Neural crest cell (in vitro differentiated cells): ENCODE measurements around the gene MMD. TPM values are rescaled to one million over a fixed set of nuclear protein-coding genes. Genes with fewer than 3 reads are reported as not detected.

ENCODE experiments used
- DNase-seq: peaks from one replicate; pipeline ENCODE4 v3.0.0; 2021; ENCODE audit warnings: low read depth, mixed read lengths, low spot score
- H3K27ac Mint-ChIP-seq: one replicate; pipeline ENCODE4 v1.8.0; 2021; ENCODE audit warnings: mild to moderate bottlenecking, mixed read lengths; ENCODE audit not compliant: unreplicated experiment
- H3K27me3 Mint-ChIP-seq: 2 replicates; pipeline ENCODE4 v1.8.0; 2021; ENCODE audit warnings: low read depth, mild to moderate bottlenecking, mixed read lengths
- H3K36me3 Mint-ChIP-seq: 2 replicates; pipeline ENCODE4 v1.8.0; 2021; ENCODE audit warnings: low read depth, mild to moderate bottlenecking, mixed read lengths
- H3K4me1 Mint-ChIP-seq: 2 replicates; pipeline ENCODE4 v1.8.0; 2021; ENCODE audit warnings: mixed read lengths
- H3K4me3 Mint-ChIP-seq: one replicate; pipeline ENCODE4 v1.8.0; 2021; ENCODE audit warnings: mild to moderate bottlenecking, mixed read lengths
- H3K9me3 Mint-ChIP-seq: 2 replicates; pipeline ENCODE4 v1.8.0; 2021; ENCODE audit warnings: mixed read lengths
- CTCF ChIP-seq: fragments of 200-600 bp; sonication (generic); conservative IDR thresholded peaks from 2 replicates; pipeline ENCODE4 v1.5.0; 2021; ENCODE audit warnings: antibody characterized with exemption, mild to moderate bottlenecking
- total RNA-seq: library from RNA; stranded (reverse); gene quantifications from 2 replicates; pipeline ENCODE4 v1.2.1, GENCODE V29; 2021

MMD gene
- total RNA-seq, 1 donor from 2014 or later, result 46.6 TPM

- no peak overlapping the region for H3K4me3 Mint-ChIP-seq
- no peaks in the 10 kb centered on the region for H3K27me3 Mint-ChIP-seq
- no peaks in the 10 kb centered on the region for H3K36me3 Mint-ChIP-seq
- no peak for TF ChIP-seq CTCF
- no peak for DNase-seq
- H3K4me1 Mint-ChIP-seq, result peaks cover 12% of the 10 kb centered on the region
- H3K27ac Mint-ChIP-seq, result peak overlapping the region; percentile 1
- peaks cover 3% of the 10 kb centered on the region for H3K9me3 Mint-ChIP-seq
Observed at GRCh38 chr17:55452139-55452790, 30.6 kb upstream of the MMD start.

- H3K4me1 Mint-ChIP-seq, result peaks cover 12% of the 10 kb centered on the region
- no peak for TF ChIP-seq CTCF
- H3K36me3 Mint-ChIP-seq, result no peaks in the 10 kb centered on the region
- no peak for DNase-seq
- H3K4me3 Mint-ChIP-seq, result no peak overlapping the region
- H3K27ac Mint-ChIP-seq, result no peak overlapping the region
- H3K27me3 Mint-ChIP-seq, result no peaks in the 10 kb centered on the region
- H3K9me3 Mint-ChIP-seq, result peaks cover 3% of the 10 kb centered on the region
Observed at GRCh38 chr17:55451758-55452138, 30.1 kb upstream of the MMD start.

GRCh38 chr17:55451203-55451641 is 29.6 kb upstream of the MMD start:
- Mint-ChIP-seq H3K36me3 (no peaks in the 10 kb centered on the region), H3K4me3 (no peak overlapping the region), H3K4me1 (peaks cover 12% of the 10 kb centered on the region), H3K27ac (no peak overlapping the region), H3K27me3 (no peaks in the 10 kb centered on the region), H3K9me3 (peaks cover 3% of the 10 kb centered on the region)
- no peak for TF ChIP-seq CTCF
- DNase-seq, result no peak

GRCh38 chr17:55450232-55450825 is 28.7 kb upstream of the MMD start:
- H3K4me3 Mint-ChIP-seq, result no peak overlapping the region
- DNase-seq, result no peak
- H3K36me3 Mint-ChIP-seq, result no peaks in the 10 kb centered on the region
- peaks cover 12% of the 10 kb centered on the region for H3K4me1 Mint-ChIP-seq
- H3K9me3 Mint-ChIP-seq, result peaks cover 3% of the 10 kb centered on the region
- no peaks in the 10 kb centered on the region for H3K27me3 Mint-ChIP-seq
- H3K27ac Mint-ChIP-seq, result peak overlapping the region; percentile 24
- TF ChIP-seq CTCF, result no peak

- Mint-ChIP-seq H3K9me3 (peaks cover 3% of the 10 kb centered on the region), H3K27me3 (no peaks in the 10 kb centered on the region), H3K4me1 (peaks cover 12% of the 10 kb centered on the region), H3K36me3 (no peaks in the 10 kb centered on the region), H3K27ac (no peak overlapping the region), H3K4me3 (no peak overlapping the region)
- TF ChIP-seq CTCF, result no peak
- no peak for DNase-seq
Observed at GRCh38 chr17:55448681-55449080, 27.0 kb upstream of the MMD start.
